Epithelial cell of esophagus (primary cell): ENCODE data around the gene PDLIM5.
"Not testable (repeated sequence)": the region's sequence is repeated elsewhere in the genome, so short reads cannot be mapped to it uniquely, and the experiment has no call there.

Experiments used
- DNase-seq: peaks from one replicate; pipeline ENCODE4 v3.0.0; 2010; ENCODE audit warnings: low read depth
- H3K4me3 ChIP-seq: 2 replicates; pipeline ENCODE4 v1.5.1; 2011; ENCODE audit warnings: mild to moderate bottlenecking, low read length, control low read depth
- TF ChIP-seq, protein P1 (sequence below): IDR thresholded peaks from 2 replicates; pipeline ENCODE4 v1.5.1; 2011; ENCODE audit warnings: low read depth, mild to moderate bottlenecking, low read length, control low read depth, inconsistent platforms; ENCODE audit not compliant: insufficient read depth; ENCODE audit errors: missing control alignments

Gene PDLIM5

DNA sequence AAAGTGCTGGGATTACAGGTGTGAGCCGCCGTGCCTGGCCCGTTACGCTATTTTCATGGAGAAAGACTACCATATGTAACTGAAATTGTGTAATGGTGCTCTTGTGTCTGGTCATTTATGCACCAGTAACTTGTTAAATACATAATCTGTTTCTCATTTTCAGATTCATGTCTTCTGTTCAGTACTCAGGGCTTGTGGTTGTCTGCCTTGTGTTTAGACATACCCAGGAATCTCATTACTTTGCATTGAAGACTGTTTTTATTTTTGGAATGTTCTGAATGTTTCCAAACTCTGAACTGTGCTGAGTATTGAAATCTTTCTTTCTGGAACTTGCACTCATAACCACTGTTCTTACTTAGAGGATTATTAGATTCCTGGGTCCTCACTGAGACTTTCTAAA lies 52.8 kb downstream of the PDLIM5 start:
- no peak for DNase-seq
- TF ChIP-seq, protein P1, sequence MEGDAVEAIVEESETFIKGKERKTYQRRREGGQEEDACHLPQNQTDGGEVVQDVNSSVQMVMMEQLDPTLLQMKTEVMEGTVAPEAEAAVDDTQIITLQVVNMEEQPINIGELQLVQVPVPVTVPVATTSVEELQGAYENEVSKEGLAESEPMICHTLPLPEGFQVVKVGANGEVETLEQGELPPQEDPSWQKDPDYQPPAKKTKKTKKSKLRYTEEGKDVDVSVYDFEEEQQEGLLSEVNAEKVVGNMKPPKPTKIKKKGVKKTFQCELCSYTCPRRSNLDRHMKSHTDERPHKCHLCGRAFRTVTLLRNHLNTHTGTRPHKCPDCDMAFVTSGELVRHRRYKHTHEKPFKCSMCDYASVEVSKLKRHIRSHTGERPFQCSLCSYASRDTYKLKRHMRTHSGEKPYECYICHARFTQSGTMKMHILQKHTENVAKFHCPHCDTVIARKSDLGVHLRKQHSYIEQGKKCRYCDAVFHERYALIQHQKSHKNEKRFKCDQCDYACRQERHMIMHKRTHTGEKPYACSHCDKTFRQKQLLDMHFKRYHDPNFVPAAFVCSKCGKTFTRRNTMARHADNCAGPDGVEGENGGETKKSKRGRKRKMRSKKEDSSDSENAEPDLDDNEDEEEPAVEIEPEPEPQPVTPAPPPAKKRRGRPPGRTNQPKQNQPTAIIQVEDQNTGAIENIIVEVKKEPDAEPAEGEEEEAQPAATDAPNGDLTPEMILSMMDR, result no peak
- H3K4me3 ChIP-seq, result no peak overlapping the region

DNA sequence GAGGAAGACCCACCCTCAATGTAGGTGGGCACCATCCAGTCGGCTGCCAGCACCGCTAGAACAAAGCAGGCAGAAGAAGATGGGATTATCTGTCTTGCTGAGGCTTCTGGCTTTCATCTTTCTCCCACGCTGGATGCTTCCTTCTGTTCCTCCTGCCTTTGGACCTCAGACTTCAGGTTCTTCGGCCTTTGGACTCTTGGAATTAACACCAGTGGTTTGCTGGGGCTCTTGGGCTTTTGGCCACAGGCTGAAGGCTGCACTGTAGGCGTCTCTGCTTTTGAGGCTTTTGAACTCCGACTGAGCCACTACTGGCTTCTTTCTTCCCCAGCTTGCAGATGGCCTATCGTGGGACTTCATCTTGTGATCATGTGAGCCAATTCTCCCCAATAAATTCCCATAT lies 55.1 kb downstream of the PDLIM5 start:
- DNase-seq, result no peak
- no peak overlapping the region for H3K4me3 ChIP-seq
- TF ChIP-seq, protein P1, result no peak

DNA sequence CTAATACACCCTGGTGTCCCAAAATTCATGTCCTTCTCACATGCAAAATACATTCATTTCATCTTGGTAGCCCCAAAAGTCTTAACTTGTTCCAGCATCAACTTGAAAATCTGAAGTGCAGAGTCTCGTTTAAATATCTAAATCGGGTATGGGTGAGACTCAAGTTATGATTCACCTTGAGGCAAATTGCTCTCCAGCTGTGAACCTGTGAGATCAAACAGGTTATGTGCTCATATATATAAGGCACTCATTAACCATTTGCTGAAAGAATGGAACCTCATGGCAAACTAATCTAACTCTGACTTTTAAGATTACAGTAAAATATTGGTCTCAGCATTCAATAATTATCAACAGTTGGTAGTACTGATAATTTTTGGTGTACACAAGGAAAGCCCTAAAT lies 55.5 kb downstream of the PDLIM5 start:
- TF ChIP-seq, protein P1, result no peak
- DNase-seq, result peak; percentile 68
- H3K4me3 ChIP-seq, result no peak overlapping the region

DNA sequence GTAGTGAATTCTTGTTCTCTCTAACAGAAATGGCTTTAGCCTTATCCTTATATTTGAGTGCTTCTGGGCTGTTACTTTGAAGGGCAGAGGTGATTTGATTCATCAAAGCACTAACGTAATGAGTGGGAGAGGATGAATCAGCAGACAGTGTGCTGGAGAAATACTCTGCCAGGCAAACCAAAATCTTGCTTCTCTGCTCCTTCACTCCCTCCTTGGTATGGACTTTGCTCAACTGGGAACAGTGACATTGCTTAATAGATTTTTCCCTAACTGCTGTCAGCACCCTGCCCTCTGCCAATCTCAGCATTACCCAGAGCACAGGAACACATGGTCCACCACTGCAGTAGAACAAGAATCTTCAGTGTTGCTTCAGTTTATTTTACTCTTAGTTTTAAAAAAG lies 56.0 kb downstream of the PDLIM5 start:
- H3K4me3 ChIP-seq, result no peak overlapping the region
- peak; percentile 91 for DNase-seq
- TF ChIP-seq, protein P1, result no peak

DNA sequence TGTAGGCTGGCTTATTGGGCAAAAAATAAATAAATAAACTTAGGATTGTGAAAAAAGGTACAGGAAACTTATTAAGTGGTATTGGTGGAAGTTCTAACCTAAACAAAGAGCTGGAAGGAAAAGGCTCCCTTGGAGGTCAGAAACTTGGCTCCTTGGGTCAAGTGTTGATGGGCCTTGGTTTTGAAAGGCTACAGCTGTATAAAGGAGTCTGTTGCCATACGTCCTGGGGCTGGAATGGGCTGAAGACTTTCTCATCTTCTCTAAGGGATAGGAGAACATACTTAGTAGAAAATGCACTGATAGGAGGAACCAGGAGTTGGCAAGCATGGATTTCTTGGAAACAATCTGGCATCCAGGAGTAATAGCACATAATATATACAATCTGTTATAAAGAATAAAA lies 56.6 kb downstream of the PDLIM5 start:
- TF ChIP-seq, protein P1, result no peak
- no peak for DNase-seq
- H3K4me3 ChIP-seq, result no peak overlapping the region

DNA sequence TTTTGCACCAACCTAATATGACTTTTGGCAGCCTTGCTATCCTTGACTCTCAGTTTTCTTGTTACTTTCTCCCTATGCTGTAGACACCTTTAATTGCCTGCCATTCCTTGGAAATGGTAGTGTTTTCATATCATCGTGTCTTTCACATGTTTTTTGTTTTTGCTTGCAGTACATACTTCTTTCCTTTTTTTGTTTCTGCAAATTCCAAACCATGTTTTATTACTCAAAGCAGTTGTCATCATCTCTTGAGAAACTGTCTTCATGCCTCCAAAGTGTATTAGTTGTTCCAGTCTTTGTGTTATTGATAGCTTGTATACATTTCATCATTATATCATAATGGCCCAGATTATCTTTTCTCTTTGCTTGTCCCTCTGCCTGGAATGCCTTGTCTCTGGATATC lies 57.1 kb downstream of the PDLIM5 start:
- DNase-seq, result no peak
- TF ChIP-seq, protein P1, result no peak
- no peak overlapping the region for H3K4me3 ChIP-seq

DNA sequence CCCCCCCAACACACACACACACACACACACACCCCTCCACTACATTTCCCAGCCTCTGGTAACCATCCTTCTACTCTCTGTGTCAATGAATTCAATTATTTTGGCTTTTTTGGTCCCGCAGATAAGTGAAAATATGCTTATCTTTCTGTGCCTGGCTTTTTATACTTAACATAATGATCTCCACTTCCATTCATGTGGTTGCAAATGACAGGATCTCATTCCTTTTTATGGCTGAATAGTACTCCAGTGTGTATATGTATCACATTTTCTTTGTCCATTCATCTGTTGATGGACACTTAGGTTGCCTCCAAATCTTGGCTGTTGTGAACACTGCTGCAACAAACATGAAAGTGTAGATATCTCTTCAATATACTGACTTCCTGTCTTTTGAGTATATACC lies 59.8 kb downstream of the PDLIM5 start:
- TF ChIP-seq, protein P1, result no peak
- no peak for DNase-seq
- H3K4me3 ChIP-seq, result no peak overlapping the region

DNA sequence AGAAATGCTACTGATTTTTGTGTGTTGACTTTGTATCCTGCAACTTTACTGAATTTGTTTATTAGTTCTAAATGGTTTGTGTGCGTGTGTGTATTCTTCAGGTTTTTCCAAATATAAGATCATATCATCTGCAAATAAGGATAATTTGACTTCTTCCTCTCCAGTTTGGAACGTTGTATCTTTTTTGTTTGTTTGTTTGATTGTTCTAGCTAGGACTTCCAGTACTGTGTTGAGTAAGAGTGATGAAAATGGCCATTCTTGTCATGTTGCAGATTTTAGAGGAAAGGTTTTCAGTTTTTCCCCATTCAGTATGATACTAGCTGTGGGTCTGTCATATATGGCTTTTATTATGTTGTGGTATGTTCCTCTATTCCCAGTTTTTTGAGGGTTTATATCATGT lies 61.8 kb downstream of the PDLIM5 start:
- DNase-seq, H3K4me3 ChIP-seq: not testable (repeated sequence)
